Osteoblast (primary cell): ENCODE measurements around the gene COLEC12. TPM values are rescaled to one million over a fixed set of nuclear protein-coding genes. Genes with fewer than 3 reads are reported as not detected.

Experiments
- DNase-seq: peaks from one replicate; pipeline ENCODE4 v3.0.0; 2011; ENCODE audit warnings: low spot score, mixed read lengths; ENCODE audit not compliant: insufficient read length; ENCODE audit errors: missing footprints
- H2AFZ ChIP-seq: 2 replicates; pipeline ENCODE4 v1.6.0; 2011; ENCODE audit warnings: mild to moderate bottlenecking, low read length
- H3K27ac ChIP-seq: 2 replicates; pipeline ENCODE4 v1.5.1; 2011; ENCODE audit warnings: mild to moderate bottlenecking, low read depth, low read length, moderate library complexity
- H3K27me3 ChIP-seq: 2 replicates; pipeline ENCODE4 v1.6.0; 2012; ENCODE audit warnings: mild to moderate bottlenecking, control low read depth, inconsistent platforms, low read length, moderate library complexity; ENCODE audit not compliant: insufficient read depth
- H3K36me3 ChIP-seq: 2 replicates; pipeline ENCODE4 v1.5.1; 2011; ENCODE audit warnings: mild to moderate bottlenecking, low read length, control low read depth, moderate library complexity; ENCODE audit not compliant: insufficient read depth
- H3K4me1 ChIP-seq: 2 replicates; pipeline ENCODE4 v1.5.1; 2011; ENCODE audit warnings: mild to moderate bottlenecking, low read length, control low read depth, moderate library complexity; ENCODE audit not compliant: insufficient read depth
- H3K4me2 ChIP-seq: 2 replicates; pipeline ENCODE4 v1.6.0; 2011; ENCODE audit warnings: mild to moderate bottlenecking, low read length; ENCODE audit not compliant: insufficient read depth
- H3K4me3 ChIP-seq: fragments of 200-600 bp; sonication (generic); 3 replicates; pipeline ENCODE4 v1.5.1; 2012; ENCODE audit warnings: mild to moderate bottlenecking, low read length, inconsistent platforms; ENCODE audit not compliant: insufficient read depth
- H3K79me2 ChIP-seq: 2 replicates; pipeline ENCODE4 v1.6.0; 2012; ENCODE audit warnings: mild to moderate bottlenecking, low read length, control low read depth, inconsistent platforms; ENCODE audit not compliant: insufficient read depth
- H3K9me3 ChIP-seq: 2 replicates; pipeline ENCODE4 v1.5.1; 2011; ENCODE audit warnings: low read depth, low read length, control low read depth
- H4K20me1 ChIP-seq: 2 replicates; pipeline ENCODE4 v1.6.0; 2012; ENCODE audit warnings: mild to moderate bottlenecking, low read length, control low read depth; ENCODE audit not compliant: insufficient read depth
- total RNA-seq: library from RNA; depleted of rRNA; stranded (reverse); fragments of >200 nt; gene quantifications from 2 replicates; pipeline ENCODE4 v1.2.3, GENCODE V29; 2012
- TF ChIP-seq, protein P1 (sequence below): IDR thresholded peaks from 2 replicates; pipeline ENCODE4 v1.5.1; 2011; ENCODE audit warnings: mild to moderate bottlenecking, low read depth, low read length, moderate library complexity; ENCODE audit errors: extremely low read depth

COLEC12 gene
- total RNA-seq, 1 donor = 38.0 TPM

DNA sequence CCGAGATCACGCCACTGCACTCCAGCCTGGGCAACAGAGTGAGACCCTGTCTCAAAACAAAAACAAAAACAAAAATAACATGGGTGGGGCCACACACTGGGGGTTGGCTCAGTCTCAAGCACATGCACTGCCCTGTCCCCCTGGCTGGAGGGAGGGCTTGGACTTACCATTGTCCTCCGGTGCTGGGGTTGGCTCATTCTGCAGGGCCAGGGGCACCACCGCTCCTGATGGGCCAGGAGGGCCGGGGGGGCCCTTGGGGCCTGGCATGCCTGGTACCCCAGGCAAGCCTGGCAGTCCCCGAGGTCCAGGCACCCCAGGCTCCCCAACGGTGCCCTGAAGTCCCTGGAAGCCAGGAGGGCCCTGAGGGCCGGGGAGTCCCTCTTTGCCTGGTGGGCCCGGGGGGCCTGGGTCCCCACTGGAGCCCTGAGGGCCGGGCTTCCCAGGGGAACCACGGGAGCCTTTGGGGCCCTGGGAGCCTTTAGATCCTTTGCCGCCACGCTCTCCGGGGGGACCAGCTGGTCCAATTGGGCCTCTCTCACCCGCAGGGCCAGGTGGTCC lies 165.8 kb downstream of the COLEC12 start:
- TF ChIP-seq, protein P1, sequence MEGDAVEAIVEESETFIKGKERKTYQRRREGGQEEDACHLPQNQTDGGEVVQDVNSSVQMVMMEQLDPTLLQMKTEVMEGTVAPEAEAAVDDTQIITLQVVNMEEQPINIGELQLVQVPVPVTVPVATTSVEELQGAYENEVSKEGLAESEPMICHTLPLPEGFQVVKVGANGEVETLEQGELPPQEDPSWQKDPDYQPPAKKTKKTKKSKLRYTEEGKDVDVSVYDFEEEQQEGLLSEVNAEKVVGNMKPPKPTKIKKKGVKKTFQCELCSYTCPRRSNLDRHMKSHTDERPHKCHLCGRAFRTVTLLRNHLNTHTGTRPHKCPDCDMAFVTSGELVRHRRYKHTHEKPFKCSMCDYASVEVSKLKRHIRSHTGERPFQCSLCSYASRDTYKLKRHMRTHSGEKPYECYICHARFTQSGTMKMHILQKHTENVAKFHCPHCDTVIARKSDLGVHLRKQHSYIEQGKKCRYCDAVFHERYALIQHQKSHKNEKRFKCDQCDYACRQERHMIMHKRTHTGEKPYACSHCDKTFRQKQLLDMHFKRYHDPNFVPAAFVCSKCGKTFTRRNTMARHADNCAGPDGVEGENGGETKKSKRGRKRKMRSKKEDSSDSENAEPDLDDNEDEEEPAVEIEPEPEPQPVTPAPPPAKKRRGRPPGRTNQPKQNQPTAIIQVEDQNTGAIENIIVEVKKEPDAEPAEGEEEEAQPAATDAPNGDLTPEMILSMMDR = no peak
- Histone ChIP-seq H3K4me3 (no peak overlapping the region), H3K27ac (no peak overlapping the region), H3K4me2 (no peak overlapping the region), H2AFZ (no peak overlapping the region), H3K36me3 (peaks cover 5% of the 10 kb centered on the region), H4K20me1 (no peaks in the 10 kb centered on the region), H3K4me1 (peaks cover 14% of the 10 kb centered on the region), H3K9me3 (no peaks in the 10 kb centered on the region), H3K79me2 (no peaks in the 10 kb centered on the region), H3K27me3 (no peaks in the 10 kb centered on the region)
- no peak for DNase-seq

DNA sequence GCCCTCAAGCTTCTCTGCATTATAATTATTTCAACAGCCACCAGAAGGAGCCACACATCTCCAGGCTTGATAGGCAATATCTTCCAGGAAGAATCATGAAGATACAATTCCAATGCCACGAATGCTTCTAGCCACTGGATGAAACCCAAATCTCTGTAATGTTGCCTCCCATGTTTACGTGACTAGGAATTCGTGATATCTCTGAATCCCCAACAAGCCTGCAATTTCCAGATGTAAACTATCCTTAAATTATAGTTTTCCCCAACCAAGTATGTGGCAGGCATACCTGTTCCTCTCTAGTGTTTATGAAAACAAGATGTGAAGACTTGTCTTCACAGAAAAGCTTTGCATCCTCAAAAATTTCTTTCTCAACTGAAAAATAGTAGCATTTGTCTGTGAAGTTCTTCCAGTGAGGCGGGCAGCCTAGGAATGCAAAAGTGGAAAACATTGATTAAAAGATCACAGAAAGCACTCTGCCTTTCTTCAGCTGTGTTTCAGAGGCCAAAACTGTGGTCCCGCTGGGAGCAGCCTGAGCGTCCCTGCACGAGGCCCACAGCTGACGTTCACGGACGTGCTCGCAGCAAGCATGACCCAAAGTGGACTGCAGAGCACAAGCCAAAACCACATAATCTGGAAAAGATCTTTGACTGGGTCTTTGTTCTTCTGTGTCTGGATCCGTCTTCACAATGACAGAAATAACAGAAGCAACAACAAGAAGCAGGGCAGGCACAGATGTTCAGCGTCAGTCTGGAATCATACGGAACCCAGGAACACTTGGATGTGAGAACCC lies 167.6 kb downstream of the COLEC12 start:
- TF ChIP-seq, protein P1 = no peak
- Histone ChIP-seq H3K4me1 (peaks cover 14% of the 10 kb centered on the region), H3K4me2 (no peak overlapping the region), H3K36me3 (peaks cover 5% of the 10 kb centered on the region), H3K79me2 (no peaks in the 10 kb centered on the region), H3K27me3 (no peaks in the 10 kb centered on the region), H4K20me1 (no peaks in the 10 kb centered on the region), H3K4me3 (no peak overlapping the region), H3K27ac (no peak overlapping the region), H3K9me3 (no peaks in the 10 kb centered on the region), H2AFZ (peak overlapping the region; percentile 42)
- DNase-seq = no peak

GRCh38 chr18:332007-332406 lies 168.5 kb downstream of the COLEC12 start:
- H3K79me2 ChIP-seq = no peaks in the 10 kb centered on the region
- H3K9me3 ChIP-seq = no peaks in the 10 kb centered on the region
- DNase-seq = no peak
- H3K27ac ChIP-seq = peak overlapping the region; percentile 58
- H3K36me3 ChIP-seq = peaks cover 5% of the 10 kb centered on the region
- H3K4me2 ChIP-seq = no peak overlapping the region
- H4K20me1 ChIP-seq = no peaks in the 10 kb centered on the region
- H3K4me3 ChIP-seq = no peak overlapping the region
- TF ChIP-seq, protein P1 = no peak
- H3K4me1 ChIP-seq = peaks cover 14% of the 10 kb centered on the region
- H2AFZ ChIP-seq = no peak overlapping the region
- H3K27me3 ChIP-seq = no peaks in the 10 kb centered on the region

GRCh38 chr18:331221-331821 lies 169.2 kb downstream of the COLEC12 start:
- Histone ChIP-seq H2AFZ (peak overlapping the region; percentile 8), H3K4me3 (peak overlapping the region; percentile 2), H4K20me1 (no peaks in the 10 kb centered on the region), H3K4me1 (peaks cover 14% of the 10 kb centered on the region), H3K4me2 (peak overlapping the region; percentile 28), H3K27me3 (no peaks in the 10 kb centered on the region), H3K36me3 (peaks cover 5% of the 10 kb centered on the region), H3K79me2 (no peaks in the 10 kb centered on the region), H3K9me3 (no peaks in the 10 kb centered on the region), H3K27ac (peak overlapping the region; percentile 58)
- TF ChIP-seq, protein P1 = no peak
- peak; percentile 57 for DNase-seq
